LNCAP (cell line): ENCODE measurements around the gene VPS37D.

Experiments used
- TF ChIP-seq, protein P1 (sequence below): fragments of 450-650 bp; IDR thresholded peaks from 2 replicates; pipeline ENCODE4 v1.5.1; 2017; ENCODE audit warnings: mild to moderate bottlenecking

VPS37D gene

DNA sequence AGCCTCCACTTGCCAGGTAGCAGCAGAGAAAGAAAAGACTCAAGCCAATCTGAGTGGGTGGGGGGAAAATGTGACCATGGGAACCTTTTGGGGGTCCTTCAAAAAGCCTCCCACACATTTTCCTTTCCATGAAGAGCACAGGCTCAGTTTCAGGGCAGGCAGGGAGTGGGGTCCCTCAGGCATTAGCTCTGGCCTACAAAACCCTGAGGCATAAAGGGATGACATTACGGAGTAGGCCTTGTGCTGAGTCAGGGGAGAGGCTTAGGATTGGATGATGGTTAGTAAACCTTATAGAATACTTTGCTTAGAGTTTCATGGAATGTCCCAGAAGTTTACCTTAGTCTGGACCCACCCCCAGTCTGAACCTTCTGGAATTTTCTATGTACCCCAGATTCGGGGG, 12.1 kb downstream of the VPS37D start:
- TF ChIP-seq, protein P1, sequence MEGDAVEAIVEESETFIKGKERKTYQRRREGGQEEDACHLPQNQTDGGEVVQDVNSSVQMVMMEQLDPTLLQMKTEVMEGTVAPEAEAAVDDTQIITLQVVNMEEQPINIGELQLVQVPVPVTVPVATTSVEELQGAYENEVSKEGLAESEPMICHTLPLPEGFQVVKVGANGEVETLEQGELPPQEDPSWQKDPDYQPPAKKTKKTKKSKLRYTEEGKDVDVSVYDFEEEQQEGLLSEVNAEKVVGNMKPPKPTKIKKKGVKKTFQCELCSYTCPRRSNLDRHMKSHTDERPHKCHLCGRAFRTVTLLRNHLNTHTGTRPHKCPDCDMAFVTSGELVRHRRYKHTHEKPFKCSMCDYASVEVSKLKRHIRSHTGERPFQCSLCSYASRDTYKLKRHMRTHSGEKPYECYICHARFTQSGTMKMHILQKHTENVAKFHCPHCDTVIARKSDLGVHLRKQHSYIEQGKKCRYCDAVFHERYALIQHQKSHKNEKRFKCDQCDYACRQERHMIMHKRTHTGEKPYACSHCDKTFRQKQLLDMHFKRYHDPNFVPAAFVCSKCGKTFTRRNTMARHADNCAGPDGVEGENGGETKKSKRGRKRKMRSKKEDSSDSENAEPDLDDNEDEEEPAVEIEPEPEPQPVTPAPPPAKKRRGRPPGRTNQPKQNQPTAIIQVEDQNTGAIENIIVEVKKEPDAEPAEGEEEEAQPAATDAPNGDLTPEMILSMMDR = no peak

DNA sequence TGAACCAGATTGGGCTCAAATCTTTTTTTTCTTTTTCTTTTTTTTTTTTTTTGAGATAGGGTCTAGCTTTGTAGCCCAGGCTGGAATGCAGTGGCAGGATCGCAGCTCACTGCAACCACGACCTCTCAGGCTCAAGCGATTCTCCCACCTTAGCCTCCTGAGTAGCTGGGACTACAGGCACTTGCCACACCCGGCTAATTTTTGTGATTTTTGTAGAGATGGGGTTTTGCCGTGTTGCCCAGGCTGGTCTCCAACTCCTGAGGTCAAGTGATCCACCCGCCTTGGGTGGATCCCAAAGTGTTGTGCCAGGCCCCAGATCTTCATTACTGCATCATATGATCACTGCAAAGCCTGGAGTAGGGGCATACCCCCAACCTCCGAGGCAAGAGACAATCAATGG, 12.9 kb downstream of the VPS37D start:
- TF ChIP-seq, protein P1 = no peak

DNA sequence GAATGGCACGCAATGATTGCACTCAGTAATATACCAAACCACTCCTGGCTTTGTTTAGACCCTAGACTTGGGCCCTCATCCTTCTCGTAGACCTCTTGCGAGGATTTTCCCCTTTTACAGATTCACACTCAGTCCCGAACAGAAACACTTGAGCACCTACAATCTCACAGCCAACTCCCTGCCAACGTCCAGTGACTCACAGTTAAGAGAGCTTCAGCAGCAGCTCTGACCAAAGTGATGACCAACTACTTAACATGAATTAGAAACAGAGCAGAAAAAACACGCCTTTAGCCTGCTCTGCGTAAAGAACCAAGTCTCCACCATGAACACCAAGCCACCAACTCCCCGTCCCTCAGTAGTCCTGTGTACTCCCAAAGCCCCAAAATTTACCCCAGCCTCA, 13.4 kb downstream of the VPS37D start:
- TF ChIP-seq, protein P1 = no peak

DNA sequence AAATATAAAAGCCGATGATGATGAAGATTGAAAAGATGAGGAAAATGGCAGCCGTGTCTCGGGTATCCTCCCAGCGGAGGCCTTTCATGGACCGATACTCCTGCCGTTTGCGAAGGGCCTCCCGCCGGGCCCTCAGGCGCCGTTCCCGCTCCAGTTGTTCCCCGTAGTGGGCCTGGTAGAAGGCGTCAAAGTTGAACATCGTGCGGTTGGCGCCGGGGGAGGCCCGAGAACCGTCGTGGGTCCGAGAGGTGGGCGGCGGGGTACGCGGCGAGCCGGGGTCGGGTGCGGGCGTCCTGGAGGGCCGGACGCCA, 15.1 kb downstream of the VPS37D start:
- TF ChIP-seq, protein P1 = no peak

DNA sequence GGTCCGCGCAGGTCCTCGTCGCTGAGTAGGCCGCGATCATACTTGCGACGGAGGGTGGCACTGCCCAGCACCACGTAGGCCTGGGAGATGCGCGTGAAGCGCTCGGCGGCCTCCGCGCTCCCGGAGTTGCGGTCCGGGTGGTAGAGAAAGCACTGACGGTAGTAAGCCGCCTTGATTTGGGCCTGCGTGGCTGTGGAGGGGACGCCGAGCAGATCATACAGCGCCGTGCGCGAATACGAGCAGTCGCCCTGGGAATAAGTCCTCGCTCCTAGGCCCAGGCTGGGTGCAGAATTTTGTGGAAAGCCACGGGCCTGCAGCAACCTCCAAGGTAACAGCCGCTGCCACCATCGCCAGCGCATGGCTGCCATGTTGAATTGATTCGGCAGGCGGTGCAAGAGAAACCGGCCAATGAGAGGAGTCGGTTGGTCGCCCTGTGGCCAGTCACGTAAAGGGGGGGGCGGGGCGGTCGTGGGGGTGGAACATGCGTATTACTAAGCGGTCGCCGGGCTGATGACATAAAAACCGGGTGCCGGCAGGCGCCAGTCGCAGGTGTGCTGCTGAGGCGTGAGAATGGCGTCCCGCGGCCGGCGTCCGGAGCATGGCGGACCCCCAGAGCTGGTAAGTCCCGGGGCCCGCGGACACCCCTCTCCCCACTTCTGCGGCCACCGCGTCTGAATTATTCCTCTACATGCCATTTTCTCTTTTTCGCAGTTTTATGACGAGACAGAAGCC, 15.6 kb downstream of the VPS37D start, which contains the start of the genes BUD23 and DNAJC30:
Gene BUD23 (plus strand): TSS at position 542 of the 732 bp plus-strand sequence. CDS start 29 bp downstream, at position 571.
Gene DNAJC30 (minus strand): TSS at position 398 of the 732 bp plus-strand sequence. CDS start 30 bp downstream, at position 368.
- TF ChIP-seq, protein P1 = no peak

DNA sequence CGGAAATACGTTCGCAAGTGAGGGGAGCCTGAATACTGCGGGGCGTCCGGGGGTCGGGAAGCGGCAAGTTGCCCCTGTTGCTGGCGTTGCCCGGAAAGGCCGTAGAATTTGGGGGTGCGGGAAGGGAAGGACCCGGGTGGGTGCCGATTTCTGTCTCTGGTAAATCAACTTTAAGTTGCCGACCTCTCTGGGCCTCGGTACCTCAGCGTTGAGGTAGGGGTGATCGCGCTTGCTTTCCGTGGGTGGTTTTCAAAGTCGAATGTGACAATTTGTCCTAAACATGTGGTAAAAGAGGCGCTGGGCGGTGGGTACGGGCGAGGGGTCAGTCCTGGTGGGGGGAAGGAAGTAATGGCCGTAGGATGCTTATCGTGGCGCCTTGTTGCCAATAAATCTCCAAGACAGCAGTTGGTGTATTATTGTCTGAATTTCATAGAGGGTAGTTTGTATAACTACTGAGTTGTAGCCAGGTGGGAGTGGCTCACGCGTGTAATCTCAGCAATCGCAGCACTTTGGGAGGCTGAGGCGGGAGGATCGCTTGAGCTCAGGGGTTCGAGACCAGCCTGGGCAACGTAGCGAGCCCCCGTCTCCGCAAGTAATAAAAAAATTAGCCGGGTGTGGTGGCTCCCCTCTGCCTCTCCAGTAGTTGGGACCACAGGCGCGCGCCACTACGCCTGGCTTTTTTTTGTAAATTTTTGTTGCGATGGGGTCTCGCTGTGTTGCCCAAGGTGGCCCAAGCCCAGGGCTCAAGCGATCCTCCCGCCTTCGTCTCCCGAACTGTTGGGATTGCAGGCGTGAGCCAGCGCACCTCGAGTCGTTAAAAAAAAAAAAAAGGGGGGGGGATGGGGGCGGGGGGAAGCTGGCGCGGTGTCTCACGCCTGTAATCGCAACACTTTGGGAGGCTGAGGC, 16.4 kb downstream of the VPS37D start:
- TF ChIP-seq, protein P1 = no peak

DNA sequence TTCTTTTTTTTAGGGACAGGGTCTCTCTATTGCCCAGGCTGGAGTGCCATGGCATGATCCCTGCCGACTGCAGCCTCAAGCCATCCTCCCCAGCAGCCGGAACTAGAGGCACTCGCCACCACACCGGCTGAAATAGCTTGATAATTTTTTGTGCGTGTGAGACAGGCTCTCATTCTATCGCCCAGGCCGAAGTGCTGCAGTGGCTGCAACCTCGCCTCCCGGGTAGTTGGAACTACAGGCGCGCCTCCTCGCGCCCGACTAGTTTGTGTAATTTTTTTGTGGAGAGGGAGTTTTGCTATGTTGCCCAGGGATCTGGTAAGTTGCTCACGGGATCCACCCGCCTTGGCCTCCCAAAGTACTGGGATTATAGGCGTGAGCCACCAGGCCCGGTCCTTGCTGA, 17.7 kb downstream of the VPS37D start:
- TF ChIP-seq, protein P1 = no peak
